NT2/D1 (cell line): Measurements from ENCODE around the gene FMN2.
"Not testable (repeated sequence)": the region's sequence is repeated elsewhere in the genome, so short reads cannot be mapped to it uniquely, and the experiment has no call there.

Experiments
- SUZ12 ChIP-seq: IDR thresholded peaks from 2 replicates; pipeline ENCODE4 v1.6.1; 2011; ENCODE audit not compliant: insufficient read length, insufficient read depth; ENCODE audit errors: extremely low read depth
- YY1 ChIP-seq: IDR thresholded peaks from 2 replicates; pipeline ENCODE4 v1.6.1; 2011; ENCODE audit not compliant: insufficient read length, insufficient read depth
- ZNF274 ChIP-seq: IDR thresholded peaks from 2 replicates; pipeline ENCODE4 v1.6.1; 2011; ENCODE audit warnings: mild to moderate bottlenecking, low read depth, low read length

GRCh38 chr1:240415011-240415410 lies 323.3 kb downstream of the FMN2 start:
- not testable (repeated sequence) for TF ChIP-seq SUZ12, ZNF274, YY1
